Epithelial cell of proximal tubule (primary cell): ENCODE data around the gene ANKRD44. TPM values are rescaled to one million over a fixed set of nuclear protein-coding genes. Genes with fewer than 3 reads are reported as not detected.
A peak's percentile ranks its signal among the peaks of the same experiment; 100 is the strongest.
"Not testable (repeated sequence)": the region's sequence is repeated elsewhere in the genome, so short reads cannot be mapped to it uniquely, and the experiment has no call there.

Experiments
- DNase-seq: peaks from one replicate; pipeline ENCODE4 v3.0.0-alpha.2; 2011; ENCODE audit warnings: low read depth
- H3K4me3 ChIP-seq: 2 replicates; pipeline ENCODE4 v1.5.1; 2011; ENCODE audit warnings: low read depth, mild to moderate bottlenecking, low read length
- total RNA-seq: library from RNA; depleted of rRNA; stranded (reverse); fragments of >200 nt; gene quantifications from 2 replicates; pipeline ENCODE4 v1.2.3, GENCODE V29; 2015
- TF ChIP-seq, protein P1 (sequence below): conservative IDR thresholded peaks from 2 replicates; pipeline ENCODE4 v1.5.1; 2012; ENCODE audit warnings: low read depth, mild to moderate bottlenecking, low read length

The ANKRD44 gene
- total RNA-seq, 1 donor from 2014 or later = 1.7 TPM

DNA sequence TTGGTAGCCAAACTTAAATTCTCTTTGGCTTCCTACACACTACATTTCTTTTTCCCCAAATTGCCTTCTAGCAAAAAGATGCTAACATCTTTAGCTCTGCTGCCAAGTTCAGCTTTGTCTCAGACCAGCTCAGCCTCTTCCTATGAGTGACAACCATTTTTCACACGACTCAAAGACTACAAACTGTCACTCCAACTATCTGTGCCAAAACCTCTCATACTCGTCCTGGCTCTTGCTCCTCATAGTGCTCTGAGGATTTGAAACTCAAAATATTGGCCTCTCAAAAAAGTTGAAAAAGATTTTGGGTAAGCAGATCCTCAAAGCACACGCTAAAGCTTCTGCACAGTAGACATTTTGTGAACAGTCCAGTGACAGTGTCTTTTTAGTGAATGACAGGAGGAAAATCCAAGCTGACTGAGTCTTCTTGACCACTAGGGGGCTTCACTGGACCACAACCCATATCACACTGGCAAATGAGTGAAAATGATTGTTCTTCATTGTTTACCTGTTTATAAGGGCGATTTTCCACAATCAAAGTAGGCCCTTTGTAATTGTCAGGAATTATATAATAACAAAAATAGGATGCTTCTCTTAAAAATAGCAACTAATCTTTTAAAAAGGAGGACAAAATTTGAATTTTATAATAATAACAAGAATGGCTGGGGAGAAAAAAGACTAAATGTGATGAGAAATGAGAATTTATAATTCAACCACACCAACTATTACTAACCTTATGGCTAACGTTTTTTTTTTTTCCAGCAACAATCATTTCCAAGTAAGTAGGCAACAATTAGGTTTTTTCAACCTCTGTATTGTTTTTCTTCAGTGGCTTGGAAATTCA lies 298.6 kb downstream of the ANKRD44 start:
- TF ChIP-seq, protein P1, sequence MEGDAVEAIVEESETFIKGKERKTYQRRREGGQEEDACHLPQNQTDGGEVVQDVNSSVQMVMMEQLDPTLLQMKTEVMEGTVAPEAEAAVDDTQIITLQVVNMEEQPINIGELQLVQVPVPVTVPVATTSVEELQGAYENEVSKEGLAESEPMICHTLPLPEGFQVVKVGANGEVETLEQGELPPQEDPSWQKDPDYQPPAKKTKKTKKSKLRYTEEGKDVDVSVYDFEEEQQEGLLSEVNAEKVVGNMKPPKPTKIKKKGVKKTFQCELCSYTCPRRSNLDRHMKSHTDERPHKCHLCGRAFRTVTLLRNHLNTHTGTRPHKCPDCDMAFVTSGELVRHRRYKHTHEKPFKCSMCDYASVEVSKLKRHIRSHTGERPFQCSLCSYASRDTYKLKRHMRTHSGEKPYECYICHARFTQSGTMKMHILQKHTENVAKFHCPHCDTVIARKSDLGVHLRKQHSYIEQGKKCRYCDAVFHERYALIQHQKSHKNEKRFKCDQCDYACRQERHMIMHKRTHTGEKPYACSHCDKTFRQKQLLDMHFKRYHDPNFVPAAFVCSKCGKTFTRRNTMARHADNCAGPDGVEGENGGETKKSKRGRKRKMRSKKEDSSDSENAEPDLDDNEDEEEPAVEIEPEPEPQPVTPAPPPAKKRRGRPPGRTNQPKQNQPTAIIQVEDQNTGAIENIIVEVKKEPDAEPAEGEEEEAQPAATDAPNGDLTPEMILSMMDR = peak; percentile 89
- H3K4me3 ChIP-seq = no peak overlapping the region
- no peak for DNase-seq

DNA sequence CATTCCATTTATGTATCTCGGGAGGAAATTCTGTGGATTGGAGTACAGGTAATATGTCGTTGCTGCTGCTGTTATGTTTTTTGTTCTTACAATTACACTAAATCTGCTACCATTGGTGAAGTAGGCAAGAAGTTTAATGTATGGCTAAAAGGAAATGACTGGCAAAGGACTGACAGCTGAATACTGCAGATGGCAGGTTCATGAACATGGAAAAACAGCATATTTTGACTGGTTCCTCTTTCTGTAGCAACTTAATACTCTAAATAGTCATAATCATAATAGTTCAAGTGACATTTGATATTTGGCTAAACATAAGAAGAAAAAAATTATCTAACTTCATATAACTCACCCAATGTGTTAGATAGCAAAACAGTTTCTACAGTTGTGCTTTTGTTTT lies 299.6 kb downstream of the ANKRD44 start:
- DNase-seq = no peak
- H3K4me3 ChIP-seq = no peak overlapping the region
- TF ChIP-seq, protein P1 = no peak

DNA sequence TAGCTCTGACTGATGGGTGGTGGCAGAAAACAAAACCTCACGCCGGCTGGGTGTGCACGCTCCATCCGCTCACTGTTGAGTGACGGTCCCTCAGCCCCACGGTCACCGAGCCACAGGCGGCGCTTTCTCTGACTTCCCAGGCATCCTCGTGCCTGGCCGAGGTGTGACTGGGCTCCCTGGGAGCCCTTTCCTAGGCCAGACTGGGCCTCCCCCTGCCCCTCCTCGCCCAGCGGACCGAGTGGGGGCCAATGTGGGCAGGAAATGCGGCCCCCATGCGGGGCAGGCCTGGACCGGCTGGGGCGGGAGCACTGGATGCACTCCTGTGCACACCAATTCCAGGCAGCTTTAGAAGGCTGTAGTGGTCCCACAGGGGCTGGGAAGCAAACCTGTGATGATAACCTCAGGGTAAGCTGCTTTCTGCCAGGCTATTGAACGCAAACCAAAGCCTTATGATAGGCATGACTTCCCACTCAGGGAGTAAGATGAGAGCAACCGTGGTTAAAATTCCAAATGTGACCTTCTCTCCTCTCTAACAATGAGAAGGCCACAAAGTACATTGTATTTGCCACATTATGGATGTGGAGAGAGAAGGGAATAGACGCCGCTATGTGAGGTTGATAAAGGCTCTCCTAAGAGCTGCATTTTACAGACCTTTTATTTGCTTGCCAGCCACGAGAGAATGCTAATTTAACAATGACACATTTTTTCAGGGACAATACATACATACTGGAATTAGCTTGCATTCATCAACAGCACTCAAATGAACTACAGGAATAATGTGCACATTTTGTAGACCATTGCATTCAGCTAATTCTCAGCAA lies 300.2 kb downstream of the ANKRD44 start:
- TF ChIP-seq, protein P1 = no peak
- no peak for DNase-seq

DNA sequence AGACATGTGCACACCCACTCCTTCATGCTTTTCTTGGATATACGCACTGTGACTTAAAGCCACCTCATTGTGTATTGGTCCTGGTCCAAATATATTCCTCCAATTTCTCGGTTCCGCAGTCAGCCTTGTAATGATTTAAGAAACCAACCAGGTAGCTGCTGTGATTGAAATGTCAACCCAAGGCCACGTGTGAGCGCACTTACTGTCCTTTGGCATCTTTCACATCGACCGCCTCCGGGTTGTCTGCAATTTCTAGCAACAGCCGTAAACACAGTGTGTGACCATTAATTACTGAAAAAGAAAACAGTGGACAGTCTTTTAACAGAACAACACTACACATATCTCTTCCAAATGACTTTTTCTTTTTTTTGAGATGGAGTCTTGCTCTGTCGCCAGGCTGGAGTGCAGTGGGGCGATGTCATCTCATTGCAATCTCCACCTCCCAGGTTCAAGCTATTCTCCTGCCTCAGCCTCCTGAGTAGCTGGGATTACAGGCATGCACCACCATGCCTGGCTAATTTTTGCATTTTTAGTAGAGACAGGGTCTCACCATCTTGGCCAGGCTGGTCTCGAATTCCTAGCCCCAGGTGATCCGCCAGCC lies 301.7 kb downstream of the ANKRD44 start:
- not testable (repeated sequence) for DNase-seq

More for the DNA sequence above, 300.2 kb downstream of the ANKRD44 start:
- H3K4me3 ChIP-seq = no peak overlapping the region

DNA sequence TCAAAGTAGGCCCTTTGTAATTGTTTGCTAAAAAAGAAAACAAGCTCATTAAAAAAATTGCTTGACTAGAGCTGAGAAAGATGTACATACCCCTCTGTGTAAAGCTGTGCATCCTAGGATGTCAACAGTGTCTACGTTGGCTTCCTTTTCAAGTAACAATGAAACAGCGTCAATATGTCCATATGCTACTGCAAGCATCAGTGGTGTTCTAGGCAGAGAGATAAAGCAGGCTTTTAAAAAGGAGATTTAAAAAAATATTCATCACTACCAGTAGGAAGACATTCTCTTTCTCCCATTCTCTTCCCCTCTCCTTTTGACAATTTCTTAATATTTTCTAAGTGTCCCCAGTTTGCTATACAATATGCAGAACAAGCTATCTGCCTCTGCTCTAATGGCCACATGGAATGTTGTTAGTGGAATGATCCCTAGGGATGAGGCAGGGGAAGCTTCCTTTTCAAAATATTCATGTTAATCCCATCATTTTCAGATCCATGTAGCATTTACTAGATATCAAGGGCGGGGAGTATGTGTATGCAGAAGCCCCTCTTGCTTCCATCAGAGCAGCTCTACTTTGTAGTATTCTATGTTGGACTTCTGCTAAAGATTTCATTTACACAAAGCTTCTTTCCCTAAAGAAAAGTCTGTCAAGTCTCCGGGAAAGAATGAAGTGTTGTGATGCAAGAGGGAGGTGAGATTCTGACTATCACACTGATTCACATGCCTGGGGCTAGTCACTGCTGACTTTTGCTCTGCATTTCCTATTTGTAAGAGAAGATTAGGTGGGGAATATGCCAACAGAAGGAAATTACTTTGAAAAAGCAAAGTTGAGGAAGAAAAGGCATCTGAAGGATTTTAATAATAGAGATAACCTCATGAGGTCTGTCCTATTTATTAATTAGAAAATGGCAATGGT lies 302.6 kb downstream of the ANKRD44 start:
- no peak for DNase-seq
- no peak overlapping the region for H3K4me3 ChIP-seq
- TF ChIP-seq, protein P1 = no peak

More for the DNA sequence above, 301.7 kb downstream of the ANKRD44 start:
- not testable (repeated sequence) for H3K4me3 ChIP-seq

DNA sequence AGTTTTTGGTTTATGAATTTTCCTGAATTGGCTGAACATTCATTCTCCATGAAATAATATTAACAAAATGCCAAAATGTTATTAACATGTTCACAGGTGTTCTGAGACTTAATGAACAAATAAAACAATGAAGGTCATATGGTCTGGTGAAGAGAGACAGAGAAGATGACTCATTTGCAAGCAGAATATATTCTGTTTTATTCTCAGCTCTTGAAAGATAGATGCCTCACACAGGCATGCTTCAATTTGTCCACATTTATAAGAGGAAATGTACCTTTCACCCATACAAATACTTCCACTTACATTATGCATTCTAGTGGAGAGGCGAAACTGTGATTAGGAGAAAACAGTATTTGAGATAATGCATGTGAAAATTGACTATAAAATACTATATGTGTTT lies 308.7 kb downstream of the ANKRD44 start:
- no peak for DNase-seq

More for the DNA sequence above, 308.7 kb downstream of the ANKRD44 start:
- TF ChIP-seq, protein P1 = no peak
- H3K4me3 ChIP-seq = no peak overlapping the region
